Tongue (tissue), 3 donors: Measurements from ENCODE around the gene TBC1D20. TPM values are rescaled to one million over a fixed set of nuclear protein-coding genes. Genes with fewer than 3 reads are reported as not detected.
"Not testable (repeated sequence)": the region's sequence is repeated elsewhere in the genome, so short reads cannot be mapped to it uniquely, and the experiment has no call there.

Experiments used
- DNase-seq: peaks from one replicate; pipeline ENCODE4 v3.0.0-alpha.2; 2015
- small RNA-seq: library from RNA; depleted of rRNA; stranded (forward); fragments of <200 nt; gene quantifications from one replicate; pipeline ENCODE3, GENCODE V24; 2014; ENCODE audit warnings: low replicate concordance
- total RNA-seq: library from RNA; depleted of rRNA; stranded (reverse); fragments of >200 nt; gene quantifications from one replicate; pipeline ENCODE4 v1.2.3, GENCODE V29; 2014

The TBC1D20 gene
- total RNA-seq, 1 donor from 2014 or later: 30.5 TPM

DNA sequence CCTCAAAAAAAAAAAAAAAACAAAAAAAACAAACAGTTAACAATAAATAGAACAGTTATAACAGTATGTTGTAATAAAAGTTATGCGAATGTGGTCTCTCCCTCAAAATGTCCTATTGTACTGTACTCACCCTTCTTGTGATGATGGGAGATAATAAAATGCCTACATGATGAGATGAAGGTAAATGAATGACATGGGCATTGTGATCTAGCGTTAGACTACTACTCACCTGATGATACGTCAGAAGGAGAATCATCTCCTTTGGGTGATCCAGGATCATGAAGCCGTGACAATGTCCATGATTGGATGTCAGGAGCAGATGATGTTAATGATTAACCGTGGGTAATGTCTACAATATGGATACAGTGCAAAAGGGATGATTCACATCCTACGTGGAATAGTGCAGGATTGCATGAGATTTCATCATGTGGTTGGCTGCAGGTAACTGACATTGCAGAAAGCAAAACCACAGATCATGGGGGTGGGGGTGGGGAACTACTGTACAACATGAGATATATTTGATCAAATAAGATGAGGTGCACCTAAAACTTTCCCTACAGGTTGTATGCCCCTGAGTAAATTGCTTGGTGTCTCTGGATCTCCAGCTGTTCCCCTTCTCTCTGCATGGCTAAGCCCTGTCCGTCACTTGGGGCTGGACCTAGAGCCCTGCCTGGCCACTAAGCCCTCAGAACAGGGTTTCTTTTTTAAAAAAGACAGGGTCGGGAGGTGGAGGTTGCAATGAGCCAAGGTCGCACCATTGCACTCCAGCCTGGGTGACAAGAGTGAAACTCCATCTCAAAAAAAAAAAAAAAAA lies 60.4 kb downstream of the TBC1D20 start:
- no peak for DNase-seq

GRCh38 chr20:400454-401275 lies 61.7 kb downstream of the TBC1D20 start:
- no peak for DNase-seq

DNA sequence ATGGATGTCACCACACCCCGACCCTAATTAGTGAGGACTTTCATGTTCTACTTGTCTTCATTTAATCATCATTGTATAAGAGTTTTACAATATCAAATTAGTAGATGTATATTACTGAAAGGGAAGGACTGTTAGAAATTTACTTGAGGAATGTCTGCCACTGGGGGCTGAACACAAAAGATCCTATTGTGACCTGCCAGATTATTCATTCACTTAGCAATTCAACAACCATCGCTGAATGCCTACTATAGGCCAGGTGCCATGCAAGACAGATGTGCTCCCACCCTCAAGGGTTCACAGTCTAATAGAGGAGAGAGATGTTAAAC lies 62.2 kb downstream of the TBC1D20 start:
- no peak for DNase-seq

DNA sequence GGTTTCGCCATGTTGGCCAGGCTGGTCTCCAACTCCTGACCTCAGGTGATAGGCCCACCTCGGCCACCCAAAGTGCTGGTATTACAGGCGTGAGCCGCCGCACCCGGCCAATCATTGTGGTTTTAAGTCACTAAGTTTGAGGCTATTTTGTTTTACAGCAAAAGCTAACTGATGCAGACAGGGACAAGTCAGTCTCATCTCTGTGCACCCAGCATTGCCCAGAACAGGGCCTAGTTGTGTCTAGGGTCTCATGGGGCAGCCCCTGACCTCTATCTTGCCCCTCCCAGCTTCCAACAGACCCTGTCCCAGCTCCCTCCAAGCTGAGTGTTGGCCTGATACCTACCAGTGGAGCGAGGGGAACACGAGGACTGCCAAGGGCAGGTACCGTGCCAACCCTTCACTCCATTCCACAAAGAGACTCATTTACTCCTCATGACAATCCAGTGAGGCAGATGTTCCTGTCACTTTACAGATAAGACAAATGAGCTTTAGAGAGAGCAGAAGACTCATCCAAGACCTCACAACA lies 63.1 kb downstream of the TBC1D20 start:
- no peak for DNase-seq

DNA sequence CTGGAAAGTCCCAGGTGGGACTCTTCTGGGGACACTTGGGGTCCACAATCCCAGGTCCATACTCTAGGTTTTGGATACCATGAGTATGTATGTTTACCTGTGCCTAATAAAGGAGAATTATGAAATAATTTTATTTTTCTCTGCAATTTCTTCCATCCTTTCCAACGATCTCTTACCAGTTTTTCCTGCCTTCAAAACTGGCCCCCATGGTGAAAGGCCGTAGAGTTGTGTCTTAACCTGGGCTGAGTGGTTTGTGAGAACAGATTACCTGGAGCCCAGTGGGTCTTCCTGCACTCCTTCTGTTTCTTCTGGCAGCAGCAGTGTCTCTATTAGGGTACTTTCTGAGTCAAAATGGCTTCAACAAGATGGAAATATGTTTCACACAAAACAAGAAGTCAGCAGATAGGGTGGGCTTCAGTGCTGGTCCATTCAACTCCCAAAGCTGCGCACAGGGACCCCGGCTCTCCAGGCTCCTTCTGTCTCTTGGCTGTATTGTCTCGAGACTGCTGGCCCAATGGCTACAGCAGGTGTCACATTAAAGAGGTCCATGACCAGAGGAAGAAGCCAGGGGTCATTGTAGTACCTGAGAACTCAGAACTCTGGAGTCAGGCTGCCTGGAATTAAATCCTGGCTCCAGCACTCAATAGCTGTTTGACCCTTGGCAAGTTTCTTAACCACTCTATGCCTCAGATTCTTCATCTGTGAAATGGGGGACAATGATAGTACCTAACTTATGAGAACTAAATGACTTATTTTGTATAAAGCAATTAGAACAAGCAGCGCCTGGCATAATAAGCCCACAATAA lies 64.7 kb downstream of the TBC1D20 start:
- no peak for DNase-seq

DNA sequence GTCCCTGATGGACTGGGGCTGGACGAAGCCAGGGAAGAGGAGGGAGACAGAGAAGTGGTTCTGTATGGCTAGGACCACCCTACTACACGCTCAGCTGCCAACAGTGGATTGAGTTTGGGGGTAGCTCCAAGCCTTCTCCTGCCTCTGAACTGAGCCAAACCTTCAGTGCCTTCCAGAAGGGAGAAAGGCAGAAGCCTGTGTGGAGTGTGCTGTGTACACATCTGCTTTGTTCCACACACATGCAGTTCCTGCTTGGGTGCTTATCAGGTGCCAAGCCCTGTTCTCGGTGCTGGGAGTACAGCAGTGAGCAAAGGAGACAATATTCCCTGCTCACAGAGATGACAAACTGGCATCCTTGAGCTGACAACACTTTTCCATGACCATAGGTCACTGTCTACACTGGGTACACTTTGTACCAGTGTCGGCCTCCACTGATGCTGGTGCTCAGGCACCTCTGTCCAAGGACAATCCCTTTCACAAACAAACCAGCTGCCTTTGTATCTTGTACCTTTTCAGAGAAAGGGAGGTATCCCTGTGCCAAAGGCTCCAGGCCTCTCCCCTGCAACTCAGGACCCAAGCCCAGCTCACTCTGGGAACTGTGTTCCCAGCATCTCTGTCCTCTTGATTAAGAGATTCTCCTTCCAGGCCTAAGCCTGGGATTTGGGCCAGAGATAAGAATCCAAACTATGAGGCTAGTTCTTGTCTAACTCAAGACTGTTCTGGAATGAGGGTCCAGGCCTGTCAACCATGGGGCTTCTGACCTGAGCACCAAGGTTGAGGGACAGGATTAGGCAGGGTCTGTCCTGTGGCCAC lies 65.5 kb downstream of the TBC1D20 start:
- DNase-seq: no peak

GRCh38 chr20:396252-396618 lies 66.1 kb downstream of the TBC1D20 start:
- no peak for DNase-seq

- DNase-seq: not testable (repeated sequence)
Measured at GRCh38 chr20:393296-393695, 69.0 kb downstream of the TBC1D20 start.

GRCh38 chr20:391041-391711 lies 71.2 kb downstream of the TBC1D20 start:
- DNase-seq: no peak

DNA sequence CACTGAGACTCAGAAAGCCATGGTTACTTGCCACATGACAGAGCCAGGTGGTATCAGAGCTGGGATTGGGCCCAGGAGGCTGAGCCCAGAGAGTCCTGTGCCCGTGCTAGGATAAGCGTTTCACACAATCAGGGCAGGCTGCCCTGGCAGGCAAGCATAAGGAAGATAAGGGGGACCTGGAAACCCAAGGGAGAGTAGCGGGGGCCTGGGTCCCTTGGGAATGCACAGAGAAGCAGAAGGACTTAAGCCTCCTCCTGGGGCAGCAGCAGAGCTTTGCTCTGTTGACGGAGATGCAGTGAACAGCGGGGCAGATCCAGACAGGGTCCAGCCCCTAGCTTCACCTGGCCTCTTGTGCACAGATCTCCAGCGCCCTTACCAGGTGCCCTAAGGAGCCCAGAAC lies 73.1 kb downstream of the TBC1D20 start:
- no peak for DNase-seq

DNA sequence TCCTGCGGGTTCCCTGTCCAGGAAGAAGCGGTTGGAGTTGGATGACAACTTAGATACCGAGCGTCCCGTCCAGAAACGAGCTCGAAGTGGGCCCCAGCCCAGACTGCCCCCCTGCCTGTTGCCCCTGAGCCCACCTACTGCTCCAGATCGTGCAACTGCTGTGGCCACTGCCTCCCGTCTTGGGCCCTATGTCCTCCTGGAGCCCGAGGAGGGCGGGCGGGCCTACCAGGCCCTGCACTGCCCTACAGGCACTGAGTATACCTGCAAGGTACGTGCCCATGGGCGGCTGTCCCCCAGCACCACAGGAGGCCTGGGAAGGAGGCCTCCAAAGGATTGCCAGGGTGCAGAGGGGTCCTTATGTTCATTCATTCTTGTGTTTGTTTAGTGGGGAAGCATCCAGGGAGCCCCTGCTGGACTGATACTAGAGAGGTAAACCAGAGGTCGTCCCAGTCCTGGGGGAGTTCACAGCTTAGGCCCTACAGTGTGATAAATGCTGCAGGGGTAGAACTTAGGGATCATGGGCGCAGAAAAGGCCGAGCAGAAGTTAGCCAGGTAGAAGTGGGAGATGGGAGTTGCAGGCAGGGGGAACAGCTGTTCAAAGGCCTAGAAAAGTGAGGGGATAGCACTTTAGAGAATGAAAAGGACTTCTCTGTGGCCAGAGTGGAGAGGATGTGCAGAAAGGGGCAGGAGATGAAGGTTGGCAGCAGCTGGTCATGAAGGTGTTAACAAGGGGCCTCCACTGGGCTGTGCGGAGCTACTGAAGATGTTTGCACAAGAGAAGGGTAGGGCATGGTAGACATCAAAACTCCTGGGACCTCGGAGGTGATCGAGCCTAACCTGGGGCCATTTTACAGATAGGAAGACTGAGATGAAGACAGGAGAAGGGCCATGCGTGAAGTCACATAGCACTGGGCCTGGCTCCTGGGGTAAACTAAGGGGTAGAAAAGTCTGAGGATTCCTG lies 74.0 kb downstream of the TBC1D20 start:
- no peak for DNase-seq

GRCh38 chr20:387520-387919 lies 74.8 kb downstream of the TBC1D20 start:
- DNase-seq: no peak

- not testable (repeated sequence) for DNase-seq
Measured at GRCh38 chr20:386634-387033, 75.7 kb downstream of the TBC1D20 start.

Small RNA genes within 50 kb of the gene (small RNA-seq; reads per million reads assigned to genes)
- gene RF00019: not detected

Other genes starting within 250 kb of the TBC1D20 start
- not detected for gene DEFB129, start 235.3 kb downstream of the TBC1D20 start, total RNA-seq
- gene DEFB132, start 204.8 kb downstream of the TBC1D20 start, total RNA-seq: not detected
- gene C20orf96, start 171.8 kb downstream of the TBC1D20 start, total RNA-seq: 5.5 TPM
- gene ZCCHC3, start 165.0 kb downstream of the TBC1D20 start, total RNA-seq: 37.3 TPM
- 7.1 TPM for gene SOX12, start 137.0 kb downstream of the TBC1D20 start, total RNA-seq
- gene NRSN2, start 115.4 kb downstream of the TBC1D20 start, total RNA-seq: 6.3 TPM
- 5.8 TPM for gene TRIB3, start 81.8 kb downstream of the TBC1D20 start, total RNA-seq
- gene RBCK1, start 54.2 kb downstream of the TBC1D20 start, total RNA-seq: 54.1 TPM
- 203 TPM for gene CSNK2A1, start 81.3 kb upstream of the TBC1D20 start, total RNA-seq
- 4.0 TPM for gene TCF15, start 147.8 kb upstream of the TBC1D20 start, total RNA-seq
- gene SRXN1, start 190.7 kb upstream of the TBC1D20 start, total RNA-seq: 13.2 TPM
- gene SCRT2, start 213.3 kb upstream of the TBC1D20 start, total RNA-seq: not detected